Neural crest cell (in vitro differentiated cells): ENCODE data around the gene SPAG16. TPM values are rescaled to one million over a fixed set of nuclear protein-coding genes. Genes with fewer than 3 reads are reported as not detected.

ENCODE experiments used
- DNase-seq: peaks from one replicate; pipeline ENCODE4 v3.0.0; 2021; ENCODE audit warnings: low read depth, mixed read lengths, low spot score
- H3K27ac Mint-ChIP-seq: one replicate; pipeline ENCODE4 v1.8.0; 2021; ENCODE audit warnings: mild to moderate bottlenecking, mixed read lengths; ENCODE audit not compliant: unreplicated experiment
- H3K27me3 Mint-ChIP-seq: 2 replicates; pipeline ENCODE4 v1.8.0; 2021; ENCODE audit warnings: low read depth, mild to moderate bottlenecking, mixed read lengths
- H3K36me3 Mint-ChIP-seq: 2 replicates; pipeline ENCODE4 v1.8.0; 2021; ENCODE audit warnings: low read depth, mild to moderate bottlenecking, mixed read lengths
- H3K4me1 Mint-ChIP-seq: 2 replicates; pipeline ENCODE4 v1.8.0; 2021; ENCODE audit warnings: mixed read lengths
- H3K4me3 Mint-ChIP-seq: one replicate; pipeline ENCODE4 v1.8.0; 2021; ENCODE audit warnings: mild to moderate bottlenecking, mixed read lengths
- H3K9me3 Mint-ChIP-seq: 2 replicates; pipeline ENCODE4 v1.8.0; 2021; ENCODE audit warnings: mixed read lengths
- total RNA-seq: library from RNA; stranded (reverse); gene quantifications from 2 replicates; pipeline ENCODE4 v1.2.1, GENCODE V29; 2021
- TF ChIP-seq, protein P1 (sequence below): fragments of 200-600 bp; sonication (generic); conservative IDR thresholded peaks from 2 replicates; pipeline ENCODE4 v1.5.0; 2021; ENCODE audit warnings: antibody characterized with exemption, mild to moderate bottlenecking

The SPAG16 gene
- total RNA-seq, 1 donor from 2014 or later = 29.0 TPM

DNA sequence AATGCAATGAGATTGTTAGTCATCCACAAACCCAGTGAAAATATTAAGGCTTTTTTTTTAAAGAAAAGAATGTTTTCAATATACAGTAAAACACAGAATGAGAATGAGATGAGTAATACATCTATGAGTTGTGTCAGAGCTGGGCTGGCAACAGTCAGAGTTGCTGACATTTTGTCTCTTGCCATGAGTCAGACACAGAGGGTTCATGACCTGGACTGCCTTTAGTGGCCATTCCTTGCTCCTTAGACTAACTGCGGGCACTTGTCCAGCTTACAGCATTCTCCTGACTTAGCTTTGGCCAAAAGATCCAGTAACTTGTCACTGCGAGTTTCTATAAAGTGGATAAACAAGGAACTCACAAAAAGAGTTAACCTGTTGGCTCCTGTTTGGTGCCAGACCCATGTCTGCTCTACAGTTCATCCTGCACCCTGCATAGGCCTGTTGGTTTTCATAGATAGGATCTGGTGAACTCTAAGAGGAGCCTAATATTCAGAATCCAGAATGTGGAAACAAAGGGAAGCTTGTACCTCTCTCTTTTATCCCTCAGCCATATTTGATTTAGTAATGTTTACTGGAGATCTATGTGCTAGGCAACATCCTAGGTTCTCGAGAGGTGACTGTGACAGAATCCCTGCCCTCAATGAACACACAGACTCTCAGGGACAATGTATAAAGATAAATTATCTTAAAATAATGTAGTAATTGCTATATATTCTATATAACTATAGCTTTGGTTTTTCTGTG is 735.1 kb downstream of the SPAG16 start:
- Mint-ChIP-seq H3K27me3 (no peaks in the 10 kb centered on the region), H3K4me1 (no peaks in the 10 kb centered on the region), H3K4me3 (no peak overlapping the region), H3K36me3 (no peaks in the 10 kb centered on the region), H3K27ac (peak overlapping the region; percentile 36), H3K9me3 (peaks cover 3% of the 10 kb centered on the region)
- TF ChIP-seq, protein P1, sequence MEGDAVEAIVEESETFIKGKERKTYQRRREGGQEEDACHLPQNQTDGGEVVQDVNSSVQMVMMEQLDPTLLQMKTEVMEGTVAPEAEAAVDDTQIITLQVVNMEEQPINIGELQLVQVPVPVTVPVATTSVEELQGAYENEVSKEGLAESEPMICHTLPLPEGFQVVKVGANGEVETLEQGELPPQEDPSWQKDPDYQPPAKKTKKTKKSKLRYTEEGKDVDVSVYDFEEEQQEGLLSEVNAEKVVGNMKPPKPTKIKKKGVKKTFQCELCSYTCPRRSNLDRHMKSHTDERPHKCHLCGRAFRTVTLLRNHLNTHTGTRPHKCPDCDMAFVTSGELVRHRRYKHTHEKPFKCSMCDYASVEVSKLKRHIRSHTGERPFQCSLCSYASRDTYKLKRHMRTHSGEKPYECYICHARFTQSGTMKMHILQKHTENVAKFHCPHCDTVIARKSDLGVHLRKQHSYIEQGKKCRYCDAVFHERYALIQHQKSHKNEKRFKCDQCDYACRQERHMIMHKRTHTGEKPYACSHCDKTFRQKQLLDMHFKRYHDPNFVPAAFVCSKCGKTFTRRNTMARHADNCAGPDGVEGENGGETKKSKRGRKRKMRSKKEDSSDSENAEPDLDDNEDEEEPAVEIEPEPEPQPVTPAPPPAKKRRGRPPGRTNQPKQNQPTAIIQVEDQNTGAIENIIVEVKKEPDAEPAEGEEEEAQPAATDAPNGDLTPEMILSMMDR = no peak
- DNase-seq = no peak

DNA sequence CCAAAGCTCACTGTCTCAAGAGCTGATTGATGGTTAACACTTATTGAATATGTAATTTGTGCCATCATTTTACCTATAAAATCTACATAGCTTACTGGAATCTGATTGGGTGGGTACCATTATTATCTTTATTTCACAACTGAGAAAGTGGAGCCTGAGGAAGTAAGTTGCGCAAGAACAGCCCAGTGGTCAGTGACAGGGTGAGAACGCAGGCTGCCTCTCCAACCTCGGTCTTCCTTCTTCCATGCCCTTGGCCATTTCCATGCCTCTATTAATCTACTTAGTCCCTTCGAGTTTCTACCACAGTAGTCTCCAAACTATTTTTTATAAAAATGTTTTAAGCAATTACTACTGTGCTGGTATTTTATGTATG is 735.7 kb downstream of the SPAG16 start:
- Mint-ChIP-seq H3K36me3 (no peaks in the 10 kb centered on the region), H3K27ac (no peak overlapping the region), H3K4me1 (no peaks in the 10 kb centered on the region), H3K27me3 (no peaks in the 10 kb centered on the region), H3K9me3 (peaks cover 3% of the 10 kb centered on the region), H3K4me3 (no peak overlapping the region)
- TF ChIP-seq, protein P1 = no peak
- DNase-seq = no peak

DNA sequence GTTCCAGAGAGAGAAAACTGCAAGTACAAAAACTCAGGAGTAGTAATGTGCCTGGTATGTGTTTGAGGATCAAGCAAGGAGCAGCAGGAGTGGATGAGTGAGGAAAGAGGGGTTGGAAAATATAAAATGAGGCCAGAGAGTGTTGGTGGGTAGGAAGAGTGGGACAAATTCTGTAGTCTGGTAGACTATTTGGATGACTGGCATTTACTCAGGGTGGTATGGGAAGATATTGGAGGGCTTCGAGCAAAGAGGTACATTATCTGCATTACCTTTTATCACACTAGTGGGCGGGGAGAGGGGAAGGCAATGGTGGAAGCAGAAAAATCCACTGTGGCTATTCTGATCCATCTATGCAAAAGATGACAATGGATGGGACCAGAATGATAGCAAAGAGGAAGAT is 744.9 kb downstream of the SPAG16 start:
- H3K4me1 Mint-ChIP-seq = no peaks in the 10 kb centered on the region
- H3K27me3 Mint-ChIP-seq = no peaks in the 10 kb centered on the region
- peaks cover 6% of the 10 kb centered on the region for H3K9me3 Mint-ChIP-seq
- H3K27ac Mint-ChIP-seq = no peak overlapping the region
- TF ChIP-seq, protein P1 = no peak
- no peak overlapping the region for H3K4me3 Mint-ChIP-seq
- DNase-seq = no peak
- H3K36me3 Mint-ChIP-seq = no peaks in the 10 kb centered on the region

DNA sequence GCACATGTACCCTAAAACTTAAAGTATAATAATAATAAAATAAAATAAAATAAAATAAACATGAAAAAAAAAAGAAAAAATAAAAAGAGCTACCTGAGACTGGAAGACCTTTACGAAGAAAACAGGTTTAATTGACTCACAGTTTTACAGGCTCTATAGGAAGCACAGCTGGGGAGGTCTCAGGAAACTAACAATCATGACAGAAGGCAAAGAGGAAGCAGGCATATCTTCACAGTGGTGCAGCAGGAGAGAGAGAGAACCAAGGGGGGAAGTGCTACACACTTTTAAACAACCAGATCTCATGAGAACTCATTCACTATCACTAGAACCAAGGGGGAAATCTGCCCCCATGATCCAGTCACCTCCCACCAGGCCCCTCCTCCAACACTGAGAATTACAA is 747.3 kb downstream of the SPAG16 start:
- DNase-seq = no peak
- peaks cover 6% of the 10 kb centered on the region for H3K9me3 Mint-ChIP-seq
- H3K27me3 Mint-ChIP-seq = no peaks in the 10 kb centered on the region
- no peaks in the 10 kb centered on the region for H3K4me1 Mint-ChIP-seq
- TF ChIP-seq, protein P1 = no peak
- H3K4me3 Mint-ChIP-seq = no peak overlapping the region
- no peaks in the 10 kb centered on the region for H3K36me3 Mint-ChIP-seq
- H3K27ac Mint-ChIP-seq = no peak overlapping the region

DNA sequence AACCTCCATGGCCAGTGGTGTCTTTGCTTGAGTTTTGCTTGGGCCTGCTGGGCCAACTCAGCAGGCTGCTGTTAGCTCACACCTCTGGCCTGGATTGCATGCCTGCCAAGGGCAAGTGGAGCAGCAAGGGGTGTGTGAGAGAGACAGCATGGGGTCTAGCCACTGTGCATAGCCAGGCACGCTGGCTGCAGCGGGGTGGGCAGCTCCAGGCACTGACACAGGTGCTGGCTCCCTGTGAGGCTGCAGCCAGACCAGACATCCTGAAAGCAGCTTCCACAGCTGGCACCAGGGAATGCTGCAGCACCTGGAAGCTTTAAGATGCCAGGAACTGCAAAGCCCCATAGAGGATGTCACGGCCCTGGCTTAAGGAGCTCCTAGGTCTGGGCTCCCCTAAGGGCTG is 750.2 kb downstream of the SPAG16 start:
- no peaks in the 10 kb centered on the region for H3K36me3 Mint-ChIP-seq
- H3K27ac Mint-ChIP-seq = no peak overlapping the region
- TF ChIP-seq, protein P1 = no peak
- H3K9me3 Mint-ChIP-seq = peaks cover 3% of the 10 kb centered on the region
- H3K4me3 Mint-ChIP-seq = no peak overlapping the region
- no peaks in the 10 kb centered on the region for H3K27me3 Mint-ChIP-seq
- no peaks in the 10 kb centered on the region for H3K4me1 Mint-ChIP-seq
- DNase-seq = no peak
